ENCODE measurements around the gene FBXL22. TPM values are rescaled to one million over a fixed set of nuclear protein-coding genes. Genes with fewer than 3 reads are reported as not detected.

FBXL22 gene
- total and polyA plus RNA-seq, 2 of the 4 experiments (the other 2 are of a cell fraction): 0.36 to 1.3 TPM

DNA sequence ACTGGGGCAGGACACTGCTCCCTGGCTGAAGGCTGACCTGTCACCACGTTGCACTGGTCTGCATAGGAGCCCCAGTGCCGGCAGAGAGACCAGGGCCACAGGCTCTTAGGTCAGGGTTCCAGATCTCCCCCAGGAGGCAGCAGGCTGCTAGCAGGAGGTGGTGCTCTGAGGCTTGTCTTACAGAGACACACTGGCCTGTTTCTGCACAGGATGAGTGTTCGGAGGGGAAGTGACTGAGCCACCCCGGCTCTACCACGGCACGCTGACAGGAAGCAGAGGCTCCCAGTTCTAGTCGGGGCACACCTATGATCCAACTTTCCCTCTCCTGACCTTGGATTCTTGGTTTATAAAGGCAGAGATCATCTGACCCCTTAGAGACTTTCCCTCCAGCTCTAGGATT, 8.6 kb downstream of the FBXL22 start:
- Histone ChIP-seq H3K9me3 (ENCODE audit: control insufficient read depth, insufficient read depth, low read length) (no peaks in the 10 kb centered on the region), H2BK120ac (ENCODE audit: low read depth, low read length) (no peak overlapping the region), H3K4me3 (ENCODE audit: insufficient read depth, low read depth, low read length) (no peak overlapping the region), H3K4ac (ENCODE audit: low read depth, low read length) (no peak overlapping the region), H2AFZ (replicated peaks; ENCODE audit: low read length, poor library complexity) (no peak overlapping the region), H2AK5ac (ENCODE audit: low read depth, low read length) (no peak overlapping the region), H4K91ac (ENCODE audit: insufficient read depth, low read depth, low read length) (no peak overlapping the region), H3K18ac (ENCODE audit: low read depth, low read length) (no peak overlapping the region), H3K4me2 (ENCODE audit: low read depth, low read length) (no peak overlapping the region), H4K20me1 (ENCODE audit: insufficient read depth, low read length) (peaks cover 6% of the 10 kb centered on the region; the same call in 1 of the 2 replicates), H3K4me1 (ENCODE audit: control insufficient read depth, insufficient read depth, low read length) (peaks cover 6% of the 10 kb centered on the region), H3K23ac (ENCODE audit: low read depth, low read length) (no peak overlapping the region), H2AK9ac (replicated peaks; ENCODE audit: low read depth, low read length, poor library complexity) (no peak overlapping the region), H4K8ac (ENCODE audit: low read depth in 2 of 2, low read length in 2 of 2) (no peak overlapping the region), H2BK15ac (ENCODE audit: low read depth, low read length) (no peak overlapping the region), H3K14ac (replicated peaks; ENCODE audit: low read depth, low read length) (no peak overlapping the region), H4K5ac (ENCODE audit: low read depth, low read length) (no peak overlapping the region), H3K36me3 (ENCODE audit: control insufficient read depth, insufficient read depth, low read length) (peaks cover 14% of the 10 kb centered on the region), H3K27ac (ENCODE audit: insufficient read depth, low read length) (no peak overlapping the region), H2BK20ac (ENCODE audit: low read depth, low read length) (no peak overlapping the region), H3K79me1 (ENCODE audit: low read depth in 1 of 2, low read length in 2 of 2) (no peaks in the 10 kb centered on the region), H3K9me1 (ENCODE audit: insufficient read depth, low read length) (peaks cover 2% of the 10 kb centered on the region; the same call in 1 of the 2 replicates), H3K27me3 (ENCODE audit: control insufficient read depth, insufficient read depth, low read length) (no peaks in the 10 kb centered on the region), H2BK5ac (ENCODE audit: low read depth, low read length, poor library complexity, severe bottlenecking) (no peak overlapping the region), H3K9ac (ENCODE audit: low read depth, low read length) (no peak overlapping the region), H3K56ac (ENCODE audit: extremely low read depth, insufficient read depth, low read length) (no peak overlapping the region)
- in situ Hi-C loops (cut with MboI; ENCODE audit: low sequenced_read_pairs) (no loop called here), intact Hi-C loops (cut with micrococcal nuclease) (no loop called here), dilution Hi-C loops (cut with HindIII; ENCODE audit: low sequenced_read_pairs, unreplicated experiment) (no loop called here)
- WGBS, 2 experiments (ENCODE audit: extremely low coverage in 2 of 2, insufficient read length in 1 of 2): no CpG with 5 or more reads among the region's 7 CpGs
- ATAC-seq (ENCODE audit: low read depth) (no peak), DNase-seq (no peak)
- no TSS peak for BruUV-seq (replicated peaks)
- TF ChIP-seq, protein P1, sequence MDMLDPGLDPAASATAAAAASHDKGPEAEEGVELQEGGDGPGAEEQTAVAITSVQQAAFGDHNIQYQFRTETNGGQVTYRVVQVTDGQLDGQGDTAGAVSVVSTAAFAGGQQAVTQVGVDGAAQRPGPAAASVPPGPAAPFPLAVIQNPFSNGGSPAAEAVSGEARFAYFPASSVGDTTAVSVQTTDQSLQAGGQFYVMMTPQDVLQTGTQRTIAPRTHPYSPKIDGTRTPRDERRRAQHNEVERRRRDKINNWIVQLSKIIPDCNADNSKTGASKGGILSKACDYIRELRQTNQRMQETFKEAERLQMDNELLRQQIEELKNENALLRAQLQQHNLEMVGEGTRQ (IDR thresholded peaks at IDR 0.05; ENCODE audit: low read depth, low read length): no peak
- TF ChIP-seq CEBPB (IDR thresholded peaks at IDR 0.05; ENCODE audit: low read depth, low read length) (no peak), BHLHE40 (IDR thresholded peaks at IDR 0.05; ENCODE audit: low read depth, low read length) (no peak), POLR2A (IDR thresholded peaks at IDR 0.05; ENCODE audit: low read depth, low read length) (no peak), RFX5 (IDR thresholded peaks at IDR 0.05; ENCODE audit: low read depth, low read length) (no peak), MAZ (IDR thresholded peaks at IDR 0.05; ENCODE audit: borderline replicate concordance, low read depth, low read length) (no peak), FOS (IDR thresholded peaks at IDR 0.05; ENCODE audit: low read depth, low read length) (no peak), CHD1 (IDR thresholded peaks at IDR 0.05; ENCODE audit: low read depth, low read length) (no peak), MXI1 (IDR thresholded peaks at IDR 0.05; ENCODE audit: borderline replicate concordance, low read depth, low read length) (no peak), NFE2L2 (IDR thresholded peaks at IDR 0.05; ENCODE audit: low read depth, low read length) (no peak)
- TF ChIP-seq, protein P2, sequence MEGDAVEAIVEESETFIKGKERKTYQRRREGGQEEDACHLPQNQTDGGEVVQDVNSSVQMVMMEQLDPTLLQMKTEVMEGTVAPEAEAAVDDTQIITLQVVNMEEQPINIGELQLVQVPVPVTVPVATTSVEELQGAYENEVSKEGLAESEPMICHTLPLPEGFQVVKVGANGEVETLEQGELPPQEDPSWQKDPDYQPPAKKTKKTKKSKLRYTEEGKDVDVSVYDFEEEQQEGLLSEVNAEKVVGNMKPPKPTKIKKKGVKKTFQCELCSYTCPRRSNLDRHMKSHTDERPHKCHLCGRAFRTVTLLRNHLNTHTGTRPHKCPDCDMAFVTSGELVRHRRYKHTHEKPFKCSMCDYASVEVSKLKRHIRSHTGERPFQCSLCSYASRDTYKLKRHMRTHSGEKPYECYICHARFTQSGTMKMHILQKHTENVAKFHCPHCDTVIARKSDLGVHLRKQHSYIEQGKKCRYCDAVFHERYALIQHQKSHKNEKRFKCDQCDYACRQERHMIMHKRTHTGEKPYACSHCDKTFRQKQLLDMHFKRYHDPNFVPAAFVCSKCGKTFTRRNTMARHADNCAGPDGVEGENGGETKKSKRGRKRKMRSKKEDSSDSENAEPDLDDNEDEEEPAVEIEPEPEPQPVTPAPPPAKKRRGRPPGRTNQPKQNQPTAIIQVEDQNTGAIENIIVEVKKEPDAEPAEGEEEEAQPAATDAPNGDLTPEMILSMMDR (conservative IDR thresholded peaks at IDR 0.05; ENCODE audit: low read depth, low read length): no peak
- CTCF ChIA-PET: no interaction called here
- POLR2A ChIA-PET (ENCODE audit: unreplicated experiment): no interaction called here

All from IMR-90 (cell line).